ENCODE results near the gene GABRP.

- TF ChIP-seq, protein P1, sequence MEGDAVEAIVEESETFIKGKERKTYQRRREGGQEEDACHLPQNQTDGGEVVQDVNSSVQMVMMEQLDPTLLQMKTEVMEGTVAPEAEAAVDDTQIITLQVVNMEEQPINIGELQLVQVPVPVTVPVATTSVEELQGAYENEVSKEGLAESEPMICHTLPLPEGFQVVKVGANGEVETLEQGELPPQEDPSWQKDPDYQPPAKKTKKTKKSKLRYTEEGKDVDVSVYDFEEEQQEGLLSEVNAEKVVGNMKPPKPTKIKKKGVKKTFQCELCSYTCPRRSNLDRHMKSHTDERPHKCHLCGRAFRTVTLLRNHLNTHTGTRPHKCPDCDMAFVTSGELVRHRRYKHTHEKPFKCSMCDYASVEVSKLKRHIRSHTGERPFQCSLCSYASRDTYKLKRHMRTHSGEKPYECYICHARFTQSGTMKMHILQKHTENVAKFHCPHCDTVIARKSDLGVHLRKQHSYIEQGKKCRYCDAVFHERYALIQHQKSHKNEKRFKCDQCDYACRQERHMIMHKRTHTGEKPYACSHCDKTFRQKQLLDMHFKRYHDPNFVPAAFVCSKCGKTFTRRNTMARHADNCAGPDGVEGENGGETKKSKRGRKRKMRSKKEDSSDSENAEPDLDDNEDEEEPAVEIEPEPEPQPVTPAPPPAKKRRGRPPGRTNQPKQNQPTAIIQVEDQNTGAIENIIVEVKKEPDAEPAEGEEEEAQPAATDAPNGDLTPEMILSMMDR (IDR thresholded peaks at IDR 0.05), result no peak
- TF ChIP-seq POLR2A (IDR thresholded peaks at IDR 0.05), result no peak
Observed at GRCh38 chr5:170736966-170737365, 46.6 kb upstream of the GABRP start.

Measured in prostate gland (tissue), 2 donors.